Astrocyte (in vitro differentiated cells and primary cell): ENCODE measurements around the gene TIAL1. TPM values are rescaled to one million over a fixed set of nuclear protein-coding genes. Genes with fewer than 3 reads are reported as not detected.
A peak's percentile ranks its signal among the peaks of the same experiment; 100 is the strongest.

Source experiments
- DNase-seq: peaks from one replicate; pipeline ENCODE4 v3.0.0-alpha.2; 2010; ENCODE audit warnings: low read depth
- FAIRE-seq: peaks from 2 replicates; lab custom pipeline; 2011; peaks lifted over from hg19 to GRCh38; lab: Jason Lieb, UNC
- H2AFZ ChIP-seq: 2 replicates; pipeline ENCODE4 v1.6.0; 2012; ENCODE audit warnings: low read depth, low read length, inconsistent platforms
- H3K27ac ChIP-seq: 2 replicates; pipeline ENCODE4 v1.5.1; 2011; ENCODE audit warnings: low read depth, low read length, inconsistent platforms
- H3K27me3 ChIP-seq: 2 replicates; pipeline ENCODE4 v1.6.0; 2011; ENCODE audit warnings: low read length, inconsistent platforms; ENCODE audit not compliant: insufficient read depth
- H3K36me3 ChIP-seq: 2 replicates; pipeline ENCODE4 v1.5.1; 2011; ENCODE audit warnings: low read length, inconsistent platforms; ENCODE audit not compliant: insufficient read depth
- H3K4me1 ChIP-seq: 2 replicates; pipeline ENCODE4 v1.5.1; 2011; ENCODE audit warnings: low read length, inconsistent platforms; ENCODE audit not compliant: insufficient read depth
- H3K4me2 ChIP-seq: 2 replicates; pipeline ENCODE4 v1.6.0; 2012; ENCODE audit warnings: low read length, inconsistent platforms
- H3K4me3 ChIP-seq: 2 replicates; pipeline ENCODE4 v1.5.1; 2011; ENCODE audit warnings: low read depth, mild to moderate bottlenecking, low read length, inconsistent platforms; ENCODE audit not compliant: insufficient read depth
- H3K79me2 ChIP-seq: 2 replicates; pipeline ENCODE4 v1.6.0; 2012; ENCODE audit warnings: mild to moderate bottlenecking, low read length, inconsistent platforms; ENCODE audit not compliant: insufficient read depth
- H3K9ac ChIP-seq: 2 replicates; pipeline ENCODE4 v1.6.0; 2012; ENCODE audit warnings: mild to moderate bottlenecking, low read length, inconsistent platforms
- H3K9me3 ChIP-seq: 2 replicates; pipeline ENCODE4 v1.5.1; 2012; ENCODE audit warnings: low read depth, mild to moderate bottlenecking, low read length, inconsistent platforms; ENCODE audit not compliant: insufficient read depth
- H4K20me1 ChIP-seq: 2 replicates; pipeline ENCODE4 v1.6.0; 2012; ENCODE audit warnings: low read length, inconsistent platforms; ENCODE audit not compliant: insufficient read depth
- H3K27ac Mint-ChIP-seq: one replicate; pipeline ENCODE4 v1.8.0; 2021; ENCODE audit warnings: mild to moderate bottlenecking, mixed read lengths; ENCODE audit not compliant: unreplicated experiment
- H3K27me3 Mint-ChIP-seq: one replicate; pipeline ENCODE4 v1.8.0; 2021; ENCODE audit warnings: low read depth, mixed read lengths; ENCODE audit not compliant: unreplicated experiment
- H3K36me3 Mint-ChIP-seq: one replicate; pipeline ENCODE4 v1.8.0; 2021; ENCODE audit warnings: low read depth, mixed read lengths; ENCODE audit not compliant: unreplicated experiment
- H3K4me1 Mint-ChIP-seq: one replicate; pipeline ENCODE4 v1.8.0; 2021; ENCODE audit warnings: low read depth, mixed read lengths; ENCODE audit not compliant: unreplicated experiment
- H3K4me3 Mint-ChIP-seq: one replicate; pipeline ENCODE4 v1.8.0; 2021; ENCODE audit warnings: mild to moderate bottlenecking, moderate library complexity, mixed read lengths; ENCODE audit not compliant: unreplicated experiment
- H3K9me3 Mint-ChIP-seq: one replicate; pipeline ENCODE4 v1.8.0; 2021; ENCODE audit warnings: mild to moderate bottlenecking, mixed read lengths; ENCODE audit not compliant: unreplicated experiment
- CTCF ChIP-seq: IDR thresholded peaks from 2 replicates; pipeline ENCODE4 v1.5.1; 2011; ENCODE audit warnings: low read depth, mild to moderate bottlenecking, inconsistent platforms, low read length, moderate library complexity; ENCODE audit not compliant: insufficient read depth
- EZH2 ChIP-seq: IDR thresholded peaks from 2 replicates; pipeline ENCODE4 v1.6.1; 2012; ENCODE audit warnings: mild to moderate bottlenecking, low read length, inconsistent platforms; ENCODE audit not compliant: insufficient read depth
- total RNA-seq: library from RNA; stranded (reverse); gene quantifications from 2 replicates; pipeline ENCODE4 v1.2.1, GENCODE V29; 2021

TIAL1 gene
- total RNA-seq, 1 donor from 2014 or later = 155 TPM

GRCh38 chr10:119642556-119643111 lies 45.9 kb upstream of the TIAL1 start:
- Histone ChIP-seq H3K9me3 (peaks cover 13% of the 10 kb centered on the region), H3K36me3 (no peaks in the 10 kb centered on the region), H3K4me3 (no peak overlapping the region), H3K4me2 (no peak overlapping the region), H3K9ac (no peak overlapping the region), H3K4me1 (no peaks in the 10 kb centered on the region), H3K27ac (no peak overlapping the region), H3K27me3 (no peaks in the 10 kb centered on the region), H2AFZ (no peak overlapping the region), H4K20me1 (no peaks in the 10 kb centered on the region), H3K79me2 (no peaks in the 10 kb centered on the region)
- DNase-seq (peak; percentile 50), FAIRE-seq (no peak)
- Mint-ChIP-seq H3K4me3 (no peak overlapping the region), H3K4me1 (no peaks in the 10 kb centered on the region), H3K27me3 (no peaks in the 10 kb centered on the region), H3K27ac (no peak overlapping the region), H3K9me3 (peaks cover 13% of the 10 kb centered on the region), H3K36me3 (no peaks in the 10 kb centered on the region)
- TF ChIP-seq CTCF = no peak
- TF ChIP-seq EZH2 = no peak

- H3K9me3 ChIP-seq = peaks cover 8% of the 10 kb centered on the region
- no peaks in the 10 kb centered on the region for H4K20me1 ChIP-seq
- H2AFZ ChIP-seq = no peak overlapping the region
- H3K4me2 ChIP-seq = no peak overlapping the region
- DNase-seq (no peak), FAIRE-seq (no peak)
- no peak overlapping the region for H3K9ac ChIP-seq
- Mint-ChIP-seq H3K36me3 (no peaks in the 10 kb centered on the region), H3K27ac (no peak overlapping the region), H3K4me3 (no peak overlapping the region), H3K27me3 (no peaks in the 10 kb centered on the region), H3K9me3 (peaks cover 9% of the 10 kb centered on the region), H3K4me1 (no peaks in the 10 kb centered on the region)
- TF ChIP-seq CTCF (no peak), EZH2 (no peak)
- no peak overlapping the region for H3K27ac ChIP-seq
- no peak overlapping the region for H3K4me3 ChIP-seq
- H3K36me3 ChIP-seq = no peaks in the 10 kb centered on the region
- no peaks in the 10 kb centered on the region for H3K4me1 ChIP-seq
- no peaks in the 10 kb centered on the region for H3K79me2 ChIP-seq
- H3K27me3 ChIP-seq = no peaks in the 10 kb centered on the region
These were observed 44.2 kb upstream of the TIAL1 start for GRCh38 chr10:119640875-119641526.

- Histone ChIP-seq H3K4me1 (no peaks in the 10 kb centered on the region), H4K20me1 (no peaks in the 10 kb centered on the region), H3K27me3 (no peaks in the 10 kb centered on the region), H3K36me3 (no peaks in the 10 kb centered on the region), H3K9ac (no peak overlapping the region), H3K4me2 (no peak overlapping the region), H3K79me2 (no peaks in the 10 kb centered on the region), H2AFZ (no peak overlapping the region), H3K9me3 (peaks cover 8% of the 10 kb centered on the region), H3K27ac (no peak overlapping the region), H3K4me3 (no peak overlapping the region)
- no peaks in the 10 kb centered on the region for H3K27me3 Mint-ChIP-seq
- H3K9me3 Mint-ChIP-seq = peaks cover 7% of the 10 kb centered on the region
- no peak overlapping the region for H3K27ac Mint-ChIP-seq
- no peaks in the 10 kb centered on the region for H3K4me1 Mint-ChIP-seq
- TF ChIP-seq CTCF (no peak), EZH2 (no peak)
- H3K4me3 Mint-ChIP-seq = no peak overlapping the region
- FAIRE-seq = no peak
- DNase-seq = no peak
- H3K36me3 Mint-ChIP-seq = no peaks in the 10 kb centered on the region
These were observed 43.6 kb upstream of the TIAL1 start for GRCh38 chr10:119640384-119640783.
